ENCODE data around the gene FIZ1.

FIZ1 gene

GRCh38 chr19:55599468-55599841 lies at the start of gene FIZ1:
FIZ1 (minus strand) TSS chr19:55599517; CDS start chr19:55597865, 1,652 bp downstream.
- peak; percentile 100 for DNase-seq

GRCh38 chr19:55648585-55649267 lies 49.4 kb upstream of the FIZ1 start:
- peak; percentile 44 for DNase-seq

GRCh38 chr19:55647732-55648584 lies 48.6 kb upstream of the FIZ1 start, which contains the start of gene CCDC106:
CCDC106 (plus strand) TSS chr19:55648212; CDS start chr19:55649047, 835 bp downstream.
- DNase-seq, result peak; percentile 69

GRCh38 chr19:55646889-55647731 lies 47.8 kb upstream of the FIZ1 start:
- DNase-seq, result peak; percentile 44

- DNase-seq, result no peak
Observed at GRCh38 chr19:55645512-55645881, 46.2 kb upstream of the FIZ1 start.

- DNase-seq, result no peak
Observed at GRCh38 chr19:55644842-55645511, 45.7 kb upstream of the FIZ1 start.

- DNase-seq, result no peak
Observed at GRCh38 chr19:55644191-55644833, 45.0 kb upstream of the FIZ1 start.

GRCh38 chr19:55643887-55644176 lies 44.5 kb upstream of the FIZ1 start:
- peak; percentile 36 for DNase-seq

GRCh38 chr19:55643003-55643886 lies 43.9 kb upstream of the FIZ1 start, which contains the start of gene ZNF581:
ZNF581 (plus strand) TSS chr19:55643649; CDS start chr19:55644572, 923 bp downstream.
- peak; percentile 86 for DNase-seq

- peak; percentile 30 for DNase-seq
Observed at GRCh38 chr19:55642153-55643002, 43.1 kb upstream of the FIZ1 start.

- DNase-seq, result peak; percentile 44
Observed at GRCh38 chr19:55641426-55642152, 42.3 kb upstream of the FIZ1 start.

GRCh38 chr19:55640577-55641425 lies 41.5 kb upstream of the FIZ1 start, which contains the start of gene ZNF580:
ZNF580 (plus strand) TSS chr19:55641002; CDS start chr19:55642509, 1,507 bp downstream.
- peak; percentile 81 for DNase-seq

GRCh38 chr19:55640043-55640576 lies 40.8 kb upstream of the FIZ1 start:
- peak; percentile 80 for DNase-seq

GRCh38 chr19:55638864-55639359 lies 39.6 kb upstream of the FIZ1 start:
- DNase-seq, result peak; percentile 85

- no peak for DNase-seq
Observed at GRCh38 chr19:55637534-55637933, 38.2 kb upstream of the FIZ1 start.

- no peak for DNase-seq
Observed at GRCh38 chr19:55636723-55637122, 37.4 kb upstream of the FIZ1 start.

- DNase-seq, result no peak
Observed at GRCh38 chr19:55635856-55636440, 36.6 kb upstream of the FIZ1 start.

Measured in hematopoietic multipotent progenitor cell treated with erythropoietin and hydrocortisone succinate and interleukin-3 and kit ligand, for 6 days (in vitro differentiated cells).